Endothelial cell of umbilical vein (primary cell): ENCODE measurements around the gene DNM2. TPM values are rescaled to one million over a fixed set of nuclear protein-coding genes. Genes with fewer than 3 reads are reported as not detected.

Experiments
- BruUV-seq: library from RNA; stranded (reverse); fragments of 400-500 nt; replicated peaks from 2 replicates; lab custom pipeline; 2021; lab: Mats Ljungman, UMichigan
- CTCF ChIA-PET: fragments of 300-600, 350-600 bp; sonication (Branson Sonifier 250); formaldehyde crosslinking; loops from one replicate; lab custom pipeline; 2021; ENCODE audit warnings: antibody characterized with exemption, inconsistent platforms; lab: Charles Lee
- POLR2A ChIA-PET: fragments of 300-600, 350-600 bp; sonication (Branson Sonifier 250); formaldehyde crosslinking; loops from one replicate; lab custom pipeline; 2021; ENCODE audit warnings: antibody characterized with exemption, inconsistent platforms; lab: Charles Lee
- DNase-seq: peaks from one replicate; pipeline ENCODE4 v3.0.0-alpha.2; 2011; ENCODE audit warnings: low read depth, low spot score
- FAIRE-seq: peaks from 2 replicates; lab custom pipeline; 2011; peaks lifted over from hg19 to GRCh38; lab: Jason Lieb, UNC
- H2AFZ ChIP-seq: 2 replicates; pipeline ENCODE4 v1.6.0; 2012; ENCODE audit warnings: low read depth, low read length, control low read depth, inconsistent platforms
- H3K27ac ChIP-seq: 2 replicates; pipeline ENCODE4 v1.5.1; 2011; ENCODE audit warnings: low read depth, mild to moderate bottlenecking, control low read depth, low read length, moderate library complexity; ENCODE audit not compliant: insufficient read depth
- H3K27me3 ChIP-seq, 2 experiments: 2 replicates each; pipeline versions ENCODE4 v1.6.0 to v1.6.1; 2011; ENCODE audit warnings: low read length in 2 of 2, mixed read lengths in 1 of 2; ENCODE audit not compliant: control insufficient read depth in 2 of 2, insufficient read depth in 2 of 2
- H3K36me3 ChIP-seq, 2 experiments: 2 replicates in 1 of 2; 3 replicates in 1 of 2; pipeline ENCODE4 v1.5.1; 2011; ENCODE audit warnings: low read length in 2 of 2, mild to moderate bottlenecking in 1 of 2, moderate library complexity in 1 of 2; ENCODE audit not compliant: control insufficient read depth in 2 of 2, insufficient read depth in 2 of 2; ENCODE audit errors: extremely low read depth in 1 of 2
- H3K4me1 ChIP-seq: 3 replicates; pipeline ENCODE4 v1.5.1; 2011; ENCODE audit warnings: mild to moderate bottlenecking, low read length; ENCODE audit not compliant: control insufficient read depth, insufficient read depth; ENCODE audit errors: extremely low read depth
- H3K4me2 ChIP-seq: 2 replicates; pipeline ENCODE4 v1.6.1; 2011; ENCODE audit warnings: low read length, control low read depth, mixed read lengths; ENCODE audit not compliant: insufficient read depth
- H3K4me3 ChIP-seq, 3 experiments: fragments of 200-600 bp in 1 of 3; sonication (generic), shearing (Covaris generic) in 1 of 3; replicated peaks in 1 of 3; 2 replicates each; pipeline ENCODE4 v1.5.1; 2011 to 2016; ENCODE audit warnings: control low read depth in 3 of 3, low read length in 3 of 3, mild to moderate bottlenecking in 2 of 3, inconsistent platforms in 1 of 3, low read depth in 1 of 3, moderate library complexity in 1 of 3; ENCODE audit not compliant: insufficient read depth in 1 of 3
- H3K79me2 ChIP-seq: 2 replicates; pipeline ENCODE4 v1.6.0; 2012; ENCODE audit warnings: low read length, inconsistent platforms; ENCODE audit not compliant: control insufficient read depth, insufficient read depth
- H3K9ac ChIP-seq: replicated peaks from 2 replicates; pipeline ENCODE3; 2011; ENCODE audit warnings: low read length, control low read depth; ENCODE audit not compliant: insufficient read depth; ENCODE audit errors: extremely low read depth
- H3K9me1 ChIP-seq: replicated peaks from 3 replicates; pipeline ENCODE4 v1.6.0; 2011; ENCODE audit warnings: mild to moderate bottlenecking, low read length; ENCODE audit not compliant: control insufficient read depth, insufficient read depth; ENCODE audit errors: extremely low read depth
- H3K9me3 ChIP-seq: replicated peaks from 2 replicates; pipeline ENCODE4 v1.5.1; 2012; ENCODE audit warnings: low read length, inconsistent platforms; ENCODE audit not compliant: control insufficient read depth, insufficient read depth
- H4K20me1 ChIP-seq: replicated peaks from 2 replicates; pipeline ENCODE3; 2011; ENCODE audit warnings: mild to moderate bottlenecking, low read length; ENCODE audit not compliant: control insufficient read depth, insufficient read depth; ENCODE audit errors: extremely low read depth
- CTCF ChIP-seq, 2 donors: IDR thresholded peaks; 1 replicate in 1 of 2; 2 replicates in 1 of 2; pipeline ENCODE4 v1.5.1; 2011; ENCODE audit warnings: low read length in 2 of 2, mild to moderate bottlenecking in 2 of 2, moderate library complexity in 2 of 2, control low read depth in 1 of 2, inconsistent platforms in 1 of 2, low read depth in 1 of 2; ENCODE audit not compliant: insufficient read depth in 1 of 2; ENCODE audit errors: extremely low read depth in 1 of 2
- EZH2 ChIP-seq: IDR thresholded peaks from 2 replicates; pipeline ENCODE4 v1.6.1; 2012; ENCODE audit warnings: borderline replicate concordance, low read depth, mild to moderate bottlenecking, moderate library complexity, low read length, inconsistent platforms; ENCODE audit not compliant: severe bottlenecking
- FOS ChIP-seq: IDR thresholded peaks from 2 replicates; pipeline ENCODE4 v1.6.1; 2011; ENCODE audit warnings: mild to moderate bottlenecking, low read length, moderate library complexity, borderline replicate concordance; ENCODE audit not compliant: insufficient read depth
- GATA2 ChIP-seq: IDR thresholded peaks from 2 replicates; pipeline ENCODE4 v1.7.0; 2011; ENCODE audit warnings: low read depth, mild to moderate bottlenecking, moderate library complexity, mixed read lengths, low read length; ENCODE audit not compliant: insufficient read length, insufficient read depth
- JUN ChIP-seq: IDR thresholded peaks from 2 replicates; pipeline ENCODE4 v1.6.1; 2011; ENCODE audit warnings: borderline replicate concordance, low read depth; ENCODE audit not compliant: insufficient read length, insufficient read depth
- MAX ChIP-seq: IDR thresholded peaks from 2 replicates; pipeline ENCODE4 v1.6.1; 2011; ENCODE audit not compliant: insufficient read depth, insufficient read length
- MYC ChIP-seq: IDR thresholded peaks from one replicate; pipeline ENCODE4 v1.6.1; 2011; ENCODE audit warnings: mild to moderate bottlenecking, low read depth, low read length
- POLR2A ChIP-seq: IDR thresholded peaks from 2 replicates; pipeline ENCODE4 v1.6.1; 2012; ENCODE audit warnings: low read depth, mild to moderate bottlenecking, control low read depth, low read length
- POLR2AphosphoS5 ChIP-seq: IDR thresholded peaks from 2 replicates; pipeline ENCODE4 v1.6.1; 2012; ENCODE audit warnings: low read depth, mild to moderate bottlenecking, control low read depth, low read length, moderate library complexity; ENCODE audit not compliant: insufficient read depth
- dilution Hi-C: fragments of 300-500 bp; cut with MboI; formaldehyde crosslinking; loops from one replicate; pipeline ENCODE4 v1.15.0; 2019; ENCODE audit warnings: low sequenced_read_pairs; ENCODE audit not compliant: extremely low pct_ligation_motif_present
- intact Hi-C: fragments of 100-400 bp; cut with micrococcal nuclease; formaldehyde crosslinking; loops from one replicate; pipeline ENCODE4 v1.10.0; 2022
- polyA plus RNA-seq, 4 experiments: library from polyadenylated mRNA; depleted of rRNA in 3 of 4; stranded (reverse) in 3 of 4; unstranded in 1 of 4; fragments of >200 nt; gene quantifications; 2 replicates each; pipeline versions ENCODE4 v1.2.1 to v1.2.3, GENCODE V29; 2011 to 2012; ENCODE audit warnings: missing spikeins in 1 of 4
- total RNA-seq: library from RNA; stranded (reverse); gene quantifications from 2 replicates; pipeline ENCODE4 v1.2.3, GENCODE V29; 2021

Gene DNM2
- total and polyA plus RNA-seq, 2 donors (not counting 3 experiments of a cell fraction or from before 2014, with no cell fraction given) = 81.8 to 175 TPM

- H3K9ac ChIP-seq = no peak overlapping the region
- POLR2A ChIA-PET = no interaction called here
- H4K20me1 ChIP-seq = no peaks in the 10 kb centered on the region
- no peak overlapping the region for H2AFZ ChIP-seq
- no peaks in the 10 kb centered on the region for H3K27me3 ChIP-seq
- peaks cover 30% of the 10 kb centered on the region for H3K79me2 ChIP-seq
- H3K27ac ChIP-seq = no peak overlapping the region
- dilution Hi-C loops = no loop called here
- DNase-seq (no peak), FAIRE-seq (no peak)
- no peak overlapping the region for H3K4me3 ChIP-seq
- intact Hi-C loops = no loop called here
- no peak overlapping the region for H3K4me2 ChIP-seq
- no peak for TF ChIP-seq MAX
- no peak for TF ChIP-seq POLR2A
- TF ChIP-seq CTCF (IDR thresholded peaks at IDR 0.05; ENCODE audit: extremely low read depth in 1 of 2, insufficient read depth in 1 of 2, low read depth in 1 of 2, low read length in 2 of 2) = no peak
- TF ChIP-seq POLR2AphosphoS5 = no peak
- no peak for TF ChIP-seq EZH2
- no peak for TF ChIP-seq MYC
- TF ChIP-seq JUN = no peak
- TF ChIP-seq FOS = no peak
- TF ChIP-seq GATA2 = no peak
- BruUV-seq = no TSS peak
- no peaks in the 10 kb centered on the region for H3K9me3 ChIP-seq
- peaks cover 3% of the 10 kb centered on the region for H3K4me1 ChIP-seq
- CTCF ChIA-PET = interaction anchor here (1.3 to 2.8 kb wide), 4 partner anchors 17 to 97 kb away, joined by 3 to 13 read pairs (median 7); no protein-coding TSS in a partner anchor
- peaks cover 0 to 7% of the 10 kb centered on the region in 2 experiments for H3K36me3 ChIP-seq
- H3K9me1 ChIP-seq = no peaks in the 10 kb centered on the region
Observed at GRCh38 chr19:10767726-10768125, 49.8 kb downstream of the DNM2 start.
